Gastrocnemius medialis (tissue), 4 donors: ENCODE data around the gene ZNF507. TPM values are rescaled to one million over a fixed set of nuclear protein-coding genes. Genes with fewer than 3 reads are reported as not detected.
A peak's percentile ranks its signal among the peaks of the same experiment; 100 is the strongest.

Experiments
- ATAC-seq, 2 donors: fragments of 150-250 bp; one replicate each; pipeline ENCODE4 v1.9.1; 2016
- DNase-seq, 2 donors: peaks; one replicate each; pipeline ENCODE4 v3.0.0-alpha.2; 2019
- H3K27ac ChIP-seq, 4 donors: fragments of 200-600 bp; sonication (generic); 1 replicate in 1 of 4; 2 replicates in 3 of 4; pipeline ENCODE4 v1.5.1; 2016 to 2018; ENCODE audit warnings: mild to moderate bottlenecking in 2 of 4, moderate library complexity in 1 of 4
- H3K27me3 ChIP-seq, 3 donors: fragments of 200-600 bp; sonication (generic) in 2 of 3; 1 replicate in 1 of 3; 2 replicates in 2 of 3; pipeline versions ENCODE4 v1.5.1 to v1.6.0; 2016 to 2019; ENCODE audit warnings: mild to moderate bottlenecking in 1 of 3, moderate library complexity in 1 of 3
- H3K36me3 ChIP-seq, 2 donors: fragments of 200-600 bp; sonication (generic) in 1 of 2; one replicate each; pipeline ENCODE4 v1.5.1; 2017 to 2018
- H3K4me1 ChIP-seq, 2 donors: fragments of 200-600 bp; sonication (generic) in 1 of 2; one replicate each; pipeline ENCODE4 v1.5.1; 2016 to 2017; ENCODE audit warnings: mild to moderate bottlenecking in 2 of 2
- H3K4me3 ChIP-seq, 4 donors: fragments of 200-600 bp; sonication (generic) in 3 of 4; 1 replicate in 1 of 4; 2 replicates in 3 of 4; pipeline ENCODE4 v1.5.1; 2016 to 2019; ENCODE audit warnings: mild to moderate bottlenecking in 2 of 4
- H3K9me3 ChIP-seq, 3 donors: fragments of 200-600 bp; sonication (generic) in 2 of 3; 1 replicate in 1 of 3; 2 replicates in 2 of 3; pipeline ENCODE4 v1.5.1; 2016 to 2019
- POLR2A ChIP-seq, 2 donors: fragments of 450-650 bp; IDR thresholded peaks; one replicate each; pipeline ENCODE4 v1.6.1; 2017; ENCODE audit warnings: antibody characterized with exemption in 2 of 2, mild to moderate bottlenecking in 2 of 2, moderate library complexity in 2 of 2
- in situ Hi-C, 4 donors: fragments of 200-750 bp; cut with MboI; loops; one replicate each; pipeline versions ENCODE4 v1.15.0 to v1.8.0; 2017; ENCODE audit warnings: low sequenced_read_pairs in 4 of 4
- intact Hi-C: fragments of 100-400 bp; cut with DNase I; formaldehyde crosslinking; loops from one replicate; pipeline ENCODE4 v1.15.1; 2023; ENCODE audit warnings: low total_unique reads
- total RNA-seq, 4 donors: library from RNA; depleted of rRNA; stranded (reverse); fragments of >200 nt; gene quantifications; one replicate each; pipeline versions ENCODE4 v1.1.0 to v1.2.3, GENCODE V29; 2016
- TF ChIP-seq, protein P1 (sequence below), 5 experiments: fragments of 450-650 bp in 3 of 5; fragments of 200-600 bp in 2 of 5; sonication (generic) in 2 of 5; IDR thresholded peaks in 4 of 5; conservative IDR thresholded peaks in 1 of 5; 1 replicate in 4 of 5; 2 replicates in 1 of 5; pipeline ENCODE4 v1.5.1; 2016 to 2019; ENCODE audit warnings: antibody characterized with exemption in 5 of 5, mild to moderate bottlenecking in 3 of 5, moderate library complexity in 3 of 5

The ZNF507 gene
- total RNA-seq, 4 donors from 2014 or later = 11.9 to 21.8 (median 17.8) TPM

DNA sequence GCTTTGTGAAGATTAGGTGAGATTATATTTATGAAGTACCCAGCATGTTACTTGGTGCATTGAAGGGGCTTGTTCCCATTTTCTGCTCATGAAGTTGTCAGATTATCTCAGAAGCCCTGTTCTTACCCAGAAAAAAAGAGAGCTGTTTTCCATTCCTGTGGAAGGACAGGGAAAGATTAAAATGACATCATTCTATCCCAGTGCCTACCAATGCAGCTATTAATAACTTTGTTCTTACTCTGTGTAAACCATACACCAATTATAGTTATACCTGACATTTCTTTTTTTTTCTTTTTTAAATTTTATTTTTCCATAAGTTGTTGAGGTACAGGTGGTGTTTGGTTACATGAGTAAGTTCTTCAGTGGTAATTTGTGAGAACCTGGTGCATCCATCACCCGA lies 18.6 kb downstream of the ZNF507 start:
- Histone ChIP-seq H3K9me3 (no peaks in the 10 kb centered on the region), H3K36me3 (peaks cover 0 to 31% of the 10 kb centered on the region in 2 donors), H3K27me3 (no peaks in the 10 kb centered on the region), H3K27ac (peak overlapping the region; percentile 51 to 76 (median 72)), H3K4me3 (no peak overlapping the region), H3K4me1 (peaks cover 11 to 29% of the 10 kb centered on the region in 2 donors)
- TF ChIP-seq, protein P1, sequence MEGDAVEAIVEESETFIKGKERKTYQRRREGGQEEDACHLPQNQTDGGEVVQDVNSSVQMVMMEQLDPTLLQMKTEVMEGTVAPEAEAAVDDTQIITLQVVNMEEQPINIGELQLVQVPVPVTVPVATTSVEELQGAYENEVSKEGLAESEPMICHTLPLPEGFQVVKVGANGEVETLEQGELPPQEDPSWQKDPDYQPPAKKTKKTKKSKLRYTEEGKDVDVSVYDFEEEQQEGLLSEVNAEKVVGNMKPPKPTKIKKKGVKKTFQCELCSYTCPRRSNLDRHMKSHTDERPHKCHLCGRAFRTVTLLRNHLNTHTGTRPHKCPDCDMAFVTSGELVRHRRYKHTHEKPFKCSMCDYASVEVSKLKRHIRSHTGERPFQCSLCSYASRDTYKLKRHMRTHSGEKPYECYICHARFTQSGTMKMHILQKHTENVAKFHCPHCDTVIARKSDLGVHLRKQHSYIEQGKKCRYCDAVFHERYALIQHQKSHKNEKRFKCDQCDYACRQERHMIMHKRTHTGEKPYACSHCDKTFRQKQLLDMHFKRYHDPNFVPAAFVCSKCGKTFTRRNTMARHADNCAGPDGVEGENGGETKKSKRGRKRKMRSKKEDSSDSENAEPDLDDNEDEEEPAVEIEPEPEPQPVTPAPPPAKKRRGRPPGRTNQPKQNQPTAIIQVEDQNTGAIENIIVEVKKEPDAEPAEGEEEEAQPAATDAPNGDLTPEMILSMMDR (IDR thresholded peaks at IDR 0.05 in 4 of 5, conservative IDR thresholded peaks at IDR 0.05 in 1 of 5) = no peak
- TF ChIP-seq POLR2A (IDR thresholded peaks at IDR 0.05) = no peak
- DNase-seq (no peak), ATAC-seq (peak; percentile 69 to 72)
- intact Hi-C loops = no loop called here
- in situ Hi-C loops = loop anchor here in 1 of 4 donors (25.0 kb wide), 1 partner anchor 323 kb away; the partner anchor contains the start of genes ANKRD27, NUDT19 and RGS9BP

- TF ChIP-seq, protein P1 (IDR thresholded peaks at IDR 0.05 in 4 of 5, conservative IDR thresholded peaks at IDR 0.05 in 1 of 5) = no peak
- no peak for TF ChIP-seq POLR2A (IDR thresholded peaks at IDR 0.05)
- DNase-seq = no peak
- Histone ChIP-seq H3K27ac (peak overlapping the region in 2 of 4 donors; percentile 51 to 53), H3K9me3 (no peaks in the 10 kb centered on the region), H3K36me3 (peaks cover 0 to 14% of the 10 kb centered on the region in 2 donors), H3K27me3 (no peaks in the 10 kb centered on the region), H3K4me3 (no peak overlapping the region), H3K4me1 (peaks cover 11 to 29% of the 10 kb centered on the region in 2 donors)
- ATAC-seq = peak in 1 of 2 donors; percentile 45
- in situ Hi-C loops = loop anchor here in 1 of 4 donors (25.0 kb wide), 1 partner anchor 320 kb away; the partner anchor contains the start of genes ANKRD27, NUDT19 and RGS9BP
- intact Hi-C loops = no loop called here
Measured at GRCh38 chr19:32367063-32367462, 21.7 kb downstream of the ZNF507 start.

- peak overlapping the region in 3 of 4 donors; percentile 5 to 53 (median 51) for H3K27ac ChIP-seq
- H3K9me3 ChIP-seq = no peaks in the 10 kb centered on the region
- ATAC-seq (no peak), DNase-seq (no peak)
- peaks cover 0 to 12% of the 10 kb centered on the region in 2 donors for H3K36me3 ChIP-seq
- TF ChIP-seq, protein P1 (IDR thresholded peaks at IDR 0.05 in 4 of 5, conservative IDR thresholded peaks at IDR 0.05 in 1 of 5) = no peak
- TF ChIP-seq POLR2A (IDR thresholded peaks at IDR 0.05) = no peak
- in situ Hi-C loops = loop anchor here in 1 of 4 donors (25.0 kb wide), 1 partner anchor 319 kb away; the partner anchor contains the start of genes ANKRD27, NUDT19 and RGS9BP
- no peaks in the 10 kb centered on the region for H3K27me3 ChIP-seq
- intact Hi-C loops = no loop called here
- H3K4me3 ChIP-seq = no peak overlapping the region
- peaks cover 16 to 27% of the 10 kb centered on the region in 2 donors for H3K4me1 ChIP-seq
Measured at GRCh38 chr19:32367948-32368536, 22.6 kb downstream of the ZNF507 start.

- Histone ChIP-seq H3K4me1 (peaks cover 21 to 28% of the 10 kb centered on the region in 2 donors), H3K36me3 (peaks cover 0 to 12% of the 10 kb centered on the region in 2 donors), H3K27me3 (no peaks in the 10 kb centered on the region), H3K27ac (no peak overlapping the region), H3K4me3 (no peak overlapping the region), H3K9me3 (no peaks in the 10 kb centered on the region)
- intact Hi-C loops (no loop called here), in situ Hi-C loops (loop anchor here in 1 of 4 donors (25.0 kb wide), 1 partner anchor 319 kb away; the partner anchor contains the start of genes ANKRD27, NUDT19 and RGS9BP)
- ATAC-seq = no peak
- DNase-seq = no peak
- TF ChIP-seq, protein P1 (IDR thresholded peaks at IDR 0.05 in 4 of 5, conservative IDR thresholded peaks at IDR 0.05 in 1 of 5) = no peak
- no peak for TF ChIP-seq POLR2A (IDR thresholded peaks at IDR 0.05)
Measured at GRCh38 chr19:32368787-32369186, 23.4 kb downstream of the ZNF507 start.
